Measurements from ENCODE around the gene ZEB2.
"Not testable (repeated sequence)": the region's sequence is repeated elsewhere in the genome, so short reads cannot be mapped to it uniquely, and the experiment has no call there.

ZEB2 gene

GRCh38 chr2:144376926-144377325 lies 143.0 kb downstream of the ZEB2 start:
- no peak for DNase-seq

- DNase-seq, result no peak
These were observed 143.5 kb downstream of the ZEB2 start for GRCh38 chr2:144376460-144376859.

- DNase-seq, result no peak
These were observed 145.7 kb downstream of the ZEB2 start for GRCh38 chr2:144374163-144374661.

GRCh38 chr2:144372410-144373080 lies 147.4 kb downstream of the ZEB2 start:
- no peak for DNase-seq

- DNase-seq, result no peak
These were observed 148.9 kb downstream of the ZEB2 start for GRCh38 chr2:144370937-144371584.

- no peak for DNase-seq
These were observed 150.5 kb downstream of the ZEB2 start for GRCh38 chr2:144369416-144369815.

- DNase-seq, result no peak
These were observed 153.0 kb downstream of the ZEB2 start for GRCh38 chr2:144366825-144367429.

GRCh38 chr2:144364944-144365738 lies 154.8 kb downstream of the ZEB2 start:
- DNase-seq, result no peak

- not testable (repeated sequence) for DNase-seq
These were observed 155.7 kb downstream of the ZEB2 start for GRCh38 chr2:144364247-144364646.

- no peak for DNase-seq
These were observed 157.5 kb downstream of the ZEB2 start for GRCh38 chr2:144362401-144362800.

- no peak for DNase-seq
These were observed 158.2 kb downstream of the ZEB2 start for GRCh38 chr2:144361742-144362141.

- DNase-seq, result no peak
These were observed 160.2 kb downstream of the ZEB2 start for GRCh38 chr2:144359684-144360083.

- no peak for DNase-seq
These were observed 160.9 kb downstream of the ZEB2 start for GRCh38 chr2:144358979-144359541.

GRCh38 chr2:144358374-144358964 lies 161.4 kb downstream of the ZEB2 start:
- no peak for DNase-seq

- no peak for DNase-seq
These were observed 162.1 kb downstream of the ZEB2 start for GRCh38 chr2:144357623-144358373.

GRCh38 chr2:144356402-144356801 lies 163.5 kb downstream of the ZEB2 start:
- DNase-seq, result no peak

GRCh38 chr2:144354953-144355352 lies 165.0 kb downstream of the ZEB2 start:
- DNase-seq, result no peak

GRCh38 chr2:144351687-144352086 lies 168.2 kb downstream of the ZEB2 start:
- DNase-seq, result no peak

GRCh38 chr2:144350151-144350802 lies 169.6 kb downstream of the ZEB2 start:
- no peak for DNase-seq

GRCh38 chr2:144349674-144350073 lies 170.2 kb downstream of the ZEB2 start:
- no peak for DNase-seq

GRCh38 chr2:144348846-144349245 lies 171.1 kb downstream of the ZEB2 start:
- DNase-seq, result no peak
